Lower leg skin (tissue), 4 donors: Measurements from ENCODE around the gene PLAC1. TPM values are rescaled to one million over a fixed set of nuclear protein-coding genes. Genes with fewer than 3 reads are reported as not detected.
A peak's percentile ranks its signal among the peaks of the same experiment; 100 is the strongest.

Experiments
- DNase-seq, 2 donors: peaks; one replicate each; pipeline ENCODE4 v3.0.0-alpha.2; 2019; ENCODE audit warnings: low spot score in 2 of 2
- H3K4me3 ChIP-seq: fragments of 200-600 bp; sonication (generic); 2 replicates; pipeline ENCODE4 v1.5.1; 2017; ENCODE audit warnings: mild to moderate bottlenecking, low read depth; ENCODE audit not compliant: poor library complexity, severe bottlenecking
- POLR2A ChIP-seq, 2 donors: fragments of 450-650 bp; IDR thresholded peaks; one replicate each; pipeline ENCODE4 v1.6.1; 2016 to 2017; ENCODE audit warnings: antibody characterized with exemption in 2 of 2, mild to moderate bottlenecking in 1 of 2, moderate library complexity in 1 of 2
- WGBS, 2 donors: methylation state at CpG; one replicate each; pipeline ENCODE4 v1.1.5; 2018; 5-methylcytosine and 5-hydroxymethylcytosine counted together
- intact Hi-C: fragments of 100-400 bp; cut with DNase I; formaldehyde crosslinking; loops from one replicate; pipeline ENCODE4 v1.15.0; 2023; ENCODE audit warnings: low total_unique reads
- total RNA-seq, 4 donors: library from RNA; depleted of rRNA; stranded (reverse); fragments of >200 nt; gene quantifications; one replicate each; pipeline ENCODE4 v1.1.0, GENCODE V29; 2016
- TF ChIP-seq, protein P1 (sequence below), 3 donors: fragments of 450-650 bp; IDR thresholded peaks; one replicate each; pipeline ENCODE4 v1.5.1; 2016; ENCODE audit warnings: antibody characterized with exemption in 3 of 3, mild to moderate bottlenecking in 3 of 3, moderate library complexity in 2 of 3

Gene PLAC1
- total RNA-seq, 4 donors from 2014 or later, result 0.22 to 0.53 (median 0.23) TPM; not detected in 1

DNA sequence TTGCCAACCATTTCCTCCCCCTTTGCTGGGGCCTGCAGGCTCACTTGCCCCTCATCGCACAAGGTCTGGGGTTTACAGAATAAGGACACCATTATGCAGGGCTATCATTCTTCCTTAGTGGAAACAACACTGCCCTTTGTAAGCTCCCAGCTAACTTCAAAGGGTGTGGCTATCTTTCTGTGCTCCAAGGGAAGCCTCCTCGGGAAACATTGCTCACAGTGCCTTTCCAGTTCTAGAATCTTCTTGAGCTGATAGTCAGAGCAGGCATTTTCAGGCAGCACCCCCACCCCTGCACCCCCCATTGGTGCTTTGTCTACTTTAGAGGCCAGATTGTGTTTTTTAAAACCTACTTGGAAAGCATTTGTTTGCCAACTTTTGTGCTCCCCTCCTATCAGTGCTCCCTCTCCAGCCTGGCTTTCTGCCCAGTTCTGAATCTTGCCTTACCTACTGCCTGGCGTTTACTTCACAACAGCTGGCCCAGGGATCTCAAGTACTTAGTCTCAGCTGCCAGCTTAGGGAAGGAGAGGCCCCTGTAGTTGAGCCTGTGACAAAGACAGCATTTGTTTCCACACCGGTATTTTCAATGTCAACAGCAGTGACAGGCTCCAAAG, 53.5 kb downstream of the PLAC1 start:
- H3K4me3 ChIP-seq, result no peak overlapping the region
- intact Hi-C loops, result no loop called here
- no peak for DNase-seq
- no peak for TF ChIP-seq POLR2A (IDR thresholded peaks at IDR 0.05)
- TF ChIP-seq, protein P1, sequence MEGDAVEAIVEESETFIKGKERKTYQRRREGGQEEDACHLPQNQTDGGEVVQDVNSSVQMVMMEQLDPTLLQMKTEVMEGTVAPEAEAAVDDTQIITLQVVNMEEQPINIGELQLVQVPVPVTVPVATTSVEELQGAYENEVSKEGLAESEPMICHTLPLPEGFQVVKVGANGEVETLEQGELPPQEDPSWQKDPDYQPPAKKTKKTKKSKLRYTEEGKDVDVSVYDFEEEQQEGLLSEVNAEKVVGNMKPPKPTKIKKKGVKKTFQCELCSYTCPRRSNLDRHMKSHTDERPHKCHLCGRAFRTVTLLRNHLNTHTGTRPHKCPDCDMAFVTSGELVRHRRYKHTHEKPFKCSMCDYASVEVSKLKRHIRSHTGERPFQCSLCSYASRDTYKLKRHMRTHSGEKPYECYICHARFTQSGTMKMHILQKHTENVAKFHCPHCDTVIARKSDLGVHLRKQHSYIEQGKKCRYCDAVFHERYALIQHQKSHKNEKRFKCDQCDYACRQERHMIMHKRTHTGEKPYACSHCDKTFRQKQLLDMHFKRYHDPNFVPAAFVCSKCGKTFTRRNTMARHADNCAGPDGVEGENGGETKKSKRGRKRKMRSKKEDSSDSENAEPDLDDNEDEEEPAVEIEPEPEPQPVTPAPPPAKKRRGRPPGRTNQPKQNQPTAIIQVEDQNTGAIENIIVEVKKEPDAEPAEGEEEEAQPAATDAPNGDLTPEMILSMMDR (IDR thresholded peaks at IDR 0.05), result no peak
- 30 to 48% methylated on average over 4 of the region's 4 CpGs for WGBS, 2 donors

DNA sequence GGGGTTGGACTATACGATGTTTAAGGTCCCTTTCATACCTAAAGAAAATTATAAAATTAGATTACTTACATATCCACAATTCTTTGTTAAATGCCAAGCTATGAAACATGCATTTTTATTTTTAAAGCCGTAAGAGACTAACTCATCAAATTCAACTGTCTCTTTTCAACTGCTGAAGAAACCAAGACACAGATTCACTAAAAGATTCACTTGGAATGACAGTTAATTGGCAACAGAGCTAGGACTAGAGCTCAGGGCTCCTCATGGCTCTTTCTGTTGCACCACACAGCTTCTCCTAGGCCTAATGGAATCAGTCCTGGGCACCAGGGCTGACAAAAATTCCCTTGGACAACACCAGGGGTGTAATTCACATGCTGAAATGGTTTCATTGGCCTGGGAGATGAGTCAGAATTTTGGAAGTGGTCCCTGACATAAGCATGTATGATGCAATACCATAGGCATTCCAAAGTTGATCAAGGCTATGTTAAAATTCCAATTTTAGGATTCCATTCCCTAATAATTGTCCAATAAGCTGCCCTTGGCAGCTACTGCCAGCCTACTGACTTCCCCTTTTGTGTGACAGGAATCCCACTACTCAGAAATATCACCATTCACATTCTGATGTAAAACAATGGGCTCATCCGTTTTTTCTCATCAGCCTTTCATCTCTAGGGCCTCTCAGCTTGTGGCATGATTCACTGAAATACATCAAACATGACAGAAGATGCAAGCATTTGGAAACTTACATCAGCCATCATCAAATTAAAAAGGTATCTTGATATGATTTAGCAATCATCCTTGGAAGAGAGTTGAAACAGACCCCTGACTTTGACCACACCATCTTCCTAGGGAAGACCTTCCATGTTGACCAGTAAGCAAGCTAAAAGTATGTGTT, 54.2 kb downstream of the PLAC1 start:
- WGBS, 2 donors, result 63 to 69% methylated on average over 3 of the region's 3 CpGs
- intact Hi-C loops, result no loop called here
- H3K4me3 ChIP-seq, result no peak overlapping the region
- peak in 1 of 2 donors; percentile 23 for DNase-seq
- no peak for TF ChIP-seq POLR2A (IDR thresholded peaks at IDR 0.05)
- TF ChIP-seq, protein P1 (IDR thresholded peaks at IDR 0.05), result no peak

DNA sequence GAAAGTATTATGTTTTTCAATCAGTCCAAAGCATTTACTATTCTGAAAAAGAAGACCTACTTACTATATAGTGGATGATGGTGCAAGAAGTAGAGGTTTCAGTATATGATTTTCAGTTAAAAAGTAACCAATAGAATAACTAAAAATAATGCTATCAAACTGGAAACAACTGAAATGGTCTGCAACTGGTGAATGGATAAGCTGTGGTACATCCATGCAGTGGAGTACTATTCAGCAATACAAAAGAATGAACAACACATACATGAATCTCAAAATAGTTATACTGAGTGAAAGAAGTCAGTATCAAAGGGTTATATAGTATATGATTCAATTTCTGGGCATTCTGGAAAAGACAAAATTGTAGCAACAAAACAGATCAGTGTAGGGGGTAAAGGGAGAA, 55.9 kb downstream of the PLAC1 start:
- intact Hi-C loops, result no loop called here
- TF ChIP-seq, protein P1 (IDR thresholded peaks at IDR 0.05), result no peak
- no peak for TF ChIP-seq POLR2A (IDR thresholded peaks at IDR 0.05)
- H3K4me3 ChIP-seq, result no peak overlapping the region
- DNase-seq, result no peak

DNA sequence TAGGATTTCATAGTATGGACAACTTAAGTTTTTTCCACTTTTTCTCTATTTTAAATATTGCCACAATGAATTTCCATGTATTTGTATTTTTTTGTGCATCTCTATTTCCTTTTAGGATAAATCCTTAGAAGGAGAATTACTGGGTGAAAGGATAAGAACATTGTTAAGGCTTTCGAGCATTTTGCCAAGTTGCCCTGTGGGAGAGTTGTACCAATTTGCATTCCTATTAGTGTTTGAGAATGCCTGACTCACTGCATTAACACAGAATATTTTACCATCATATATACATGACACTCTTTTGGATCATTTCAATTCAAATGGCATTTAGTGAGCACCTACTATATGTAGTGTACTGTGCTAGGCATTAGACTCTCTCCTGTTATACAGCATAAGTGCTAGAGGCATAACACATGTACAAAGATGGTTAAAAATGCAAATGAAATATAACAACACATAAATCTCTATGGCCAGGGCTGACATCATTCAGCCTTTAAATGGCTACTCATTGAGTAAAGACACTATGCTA, 57.0 kb downstream of the PLAC1 start:
- intact Hi-C loops, result no loop called here
- H3K4me3 ChIP-seq, result no peak overlapping the region
- no peak for DNase-seq
- WGBS, 2 donors, result 59 to 80% methylated on average over 1 of the region's 1 CpG
- TF ChIP-seq, protein P1 (IDR thresholded peaks at IDR 0.05), result no peak
- no peak for TF ChIP-seq POLR2A (IDR thresholded peaks at IDR 0.05)

DNA sequence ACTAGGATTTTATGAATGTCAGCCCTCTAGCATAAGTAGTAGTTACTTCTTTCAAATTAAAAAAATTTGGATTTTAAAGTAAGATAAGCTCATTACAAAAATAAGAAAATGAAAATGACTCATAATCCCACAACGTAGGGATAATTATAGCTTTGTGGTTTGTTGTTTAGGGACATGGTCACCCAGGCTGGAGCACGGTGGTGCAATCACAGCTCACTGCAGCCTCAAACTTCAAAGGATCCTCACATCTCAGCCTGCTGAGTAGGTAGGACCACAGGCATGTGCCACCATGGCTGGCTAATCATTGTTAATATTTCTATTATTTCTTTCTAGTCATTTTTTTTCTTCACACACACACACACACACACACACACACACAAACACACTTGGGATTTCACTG, 57.6 kb downstream of the PLAC1 start:
- intact Hi-C loops, result no loop called here
- no peak for DNase-seq
- no peak for TF ChIP-seq POLR2A (IDR thresholded peaks at IDR 0.05)
- TF ChIP-seq, protein P1 (IDR thresholded peaks at IDR 0.05), result no peak
- H3K4me3 ChIP-seq, result no peak overlapping the region
- 11 to 37% methylated on average over 2 of the region's 2 CpGs for WGBS, 2 donors
